CD14-positive monocyte (primary cell): ENCODE measurements around the gene PRLR. TPM values are rescaled to one million over a fixed set of nuclear protein-coding genes. Genes with fewer than 3 reads are reported as not detected.

ENCODE experiments used
- DNase-seq, 3 donors: peaks; one replicate each; pipeline ENCODE4 v3.0.0-alpha.2; 2011 to 2022
- H2AFZ ChIP-seq: 2 replicates; pipeline ENCODE4 v1.6.0; 2012; ENCODE audit warnings: mild to moderate bottlenecking, low read depth, low read length, inconsistent platforms; ENCODE audit not compliant: insufficient read depth, poor library complexity, severe bottlenecking
- H3K27ac ChIP-seq, 2 donors: 1 replicate in 1 of 2; 2 replicates in 1 of 2; pipeline ENCODE4 v1.5.1; 2012 to 2013; ENCODE audit warnings: low read length in 2 of 2, control low read depth in 1 of 2, inconsistent platforms in 1 of 2, low read depth in 1 of 2, mild to moderate bottlenecking in 1 of 2
- H3K27me3 ChIP-seq, 2 donors: one replicate each; pipeline versions ENCODE4 v1.6.0 to v1.6.1; 2011 to 2013; ENCODE audit warnings: low read length in 2 of 2; ENCODE audit not compliant: control insufficient read depth in 2 of 2, insufficient read depth in 2 of 2
- H3K36me3 ChIP-seq, 2 donors: replicated peaks in 1 of 2; 1 replicate in 1 of 2; 2 replicates in 1 of 2; pipeline versions ENCODE4 v1.5.1 to v1.6.1; 2012 to 2013; ENCODE audit warnings: low read length in 2 of 2, control low read depth in 1 of 2, inconsistent platforms in 1 of 2, mild to moderate bottlenecking in 1 of 2; ENCODE audit not compliant: insufficient read depth in 2 of 2, control insufficient read depth in 1 of 2
- H3K4me1 ChIP-seq, 2 donors: 1 replicate in 1 of 2; 2 replicates in 1 of 2; pipeline versions ENCODE4 v1.5.1 to v1.6.1; 2012 to 2013; ENCODE audit warnings: low read length in 2 of 2, control low read depth in 1 of 2, inconsistent platforms in 1 of 2, mild to moderate bottlenecking in 1 of 2, moderate library complexity in 1 of 2; ENCODE audit not compliant: insufficient read depth in 2 of 2, control insufficient read depth in 1 of 2
- H3K4me2 ChIP-seq: replicated peaks from 2 replicates; pipeline ENCODE3; 2012; ENCODE audit warnings: low read length, moderate library complexity, mild to moderate bottlenecking; ENCODE audit not compliant: poor library complexity, severe bottlenecking; ENCODE audit errors: extremely low read depth
- H3K4me3 ChIP-seq, 3 experiments: fragments of 200-600 bp in 1 of 3; sonication (generic) in 1 of 3; replicated peaks in 1 of 3; 1 replicate in 2 of 3; 2 replicates in 1 of 3; pipeline ENCODE4 v1.5.1; 2011 to 2013; ENCODE audit warnings: low read length in 3 of 3, mild to moderate bottlenecking in 3 of 3, control low read depth in 2 of 3, low read depth in 2 of 3, inconsistent platforms in 1 of 3, moderate library complexity in 1 of 3
- H3K79me2 ChIP-seq: 2 replicates; pipeline ENCODE4 v1.6.0; 2012; ENCODE audit warnings: mild to moderate bottlenecking, control low read depth, inconsistent platforms, low read length, moderate library complexity; ENCODE audit not compliant: insufficient read depth
- H3K9ac ChIP-seq: 2 replicates; pipeline ENCODE4 v1.6.0; 2017; ENCODE audit warnings: low read length, mild to moderate bottlenecking; ENCODE audit not compliant: insufficient read depth, poor library complexity, severe bottlenecking
- H3K9me3 ChIP-seq, 2 donors: replicated peaks in 1 of 2; 1 replicate in 1 of 2; 2 replicates in 1 of 2; pipeline versions ENCODE4 v1.5.1 to v1.6.1; 2012 to 2013; ENCODE audit warnings: low read length in 2 of 2, control low read depth in 1 of 2; ENCODE audit not compliant: control insufficient read depth in 1 of 2, insufficient read depth in 1 of 2
- H4K20me1 ChIP-seq: 2 replicates; pipeline ENCODE4 v1.6.0; 2012; ENCODE audit warnings: mild to moderate bottlenecking, low read length, control low read depth, moderate library complexity; ENCODE audit not compliant: insufficient read depth
- H3K27ac Mint-ChIP-seq, 7 donors: one replicate each; pipeline ENCODE4 v1.8.0; 2020; ENCODE audit warnings: mild to moderate bottlenecking in 7 of 7, mixed read lengths in 7 of 7, moderate library complexity in 6 of 7, inconsistent platforms in 2 of 7
- H3K27me3 Mint-ChIP-seq, 3 donors: one replicate each; pipeline ENCODE4 v1.8.0; 2021 to 2022; ENCODE audit warnings: low read depth in 3 of 3, mild to moderate bottlenecking in 3 of 3, mixed read lengths in 3 of 3, moderate library complexity in 3 of 3, inconsistent platforms in 1 of 3
- H3K36me3 Mint-ChIP-seq, 2 donors: one replicate each; pipeline ENCODE4 v1.8.0; 2020; ENCODE audit warnings: mixed read lengths in 2 of 2, inconsistent platforms in 1 of 2, mild to moderate bottlenecking in 1 of 2
- H3K4me1 Mint-ChIP-seq: one replicate; pipeline ENCODE4 v1.8.0; 2020; ENCODE audit warnings: mild to moderate bottlenecking, mixed read lengths
- H3K4me3 Mint-ChIP-seq, 2 donors: one replicate each; pipeline ENCODE4 v1.8.0; 2020; ENCODE audit warnings: mild to moderate bottlenecking in 2 of 2, mixed read lengths in 2 of 2, moderate library complexity in 1 of 2
- H3K9me3 Mint-ChIP-seq, 7 donors: one replicate each; pipeline ENCODE4 v1.8.0; 2020 to 2022; ENCODE audit warnings: mixed read lengths in 7 of 7, mild to moderate bottlenecking in 6 of 7, moderate library complexity in 6 of 7, inconsistent platforms in 2 of 7
- CTCF ChIP-seq: fragments of 200-600 bp; IDR thresholded peaks from one replicate; pipeline ENCODE4 v1.8.0; 2022; ENCODE audit warnings: antibody characterized with exemption, mild to moderate bottlenecking
- WGBS: methylation state at CpG from one replicate; pipeline ENCODE4 v1.1.5; 2013; ENCODE audit warnings: missing lambda C conversion rate; ENCODE audit not compliant: insufficient coverage; 5-methylcytosine and 5-hydroxymethylcytosine counted together
- intact Hi-C, 2 donors: fragments of 100-400 bp; cut with micrococcal nuclease; formaldehyde crosslinking; loops; one replicate each; pipeline versions ENCODE4 v1.15.0 to v1.15.1; 2023
- polyA plus RNA-seq, 3 donors: library from polyadenylated mRNA; depleted of rRNA in 1 of 3; unstranded in 2 of 3; stranded (reverse) in 1 of 3; fragments of 300-500 nt in 2 of 3; fragments of >200 nt in 1 of 3; fragmentation: Illumina TruSeq in 2 of 3; gene quantifications; 1 replicate in 2 of 3; 2 replicates in 1 of 3; pipeline ENCODE4 v1.2.3, GENCODE V29; 2012 to 2021

PRLR gene
- polyA plus RNA-seq, 3 donors: 0.12 to 1.7 (median 0.88) TPM

GRCh38 chr5:35047785-35048404 lies 182.4 kb downstream of the PRLR start, which contains the start of gene AGXT2:
Gene AGXT2, minus strand, starts transcription at chr5:35047949. Its CDS starts 57 bp downstream, at chr5:35047892.
- Histone ChIP-seq H3K9me3 (no peaks in the 10 kb centered on the region), H3K27ac (no peak within 1 kb of the TSS), H3K4me2 (no peak within 1 kb of the TSS), H3K36me3 (no peaks in the 10 kb centered on the region), H3K27me3 (peaks cover 0 to 7% of the 10 kb centered on the region in 2 donors), H2AFZ (no peak within 1 kb of the TSS), H3K4me1 (no peaks in the 10 kb centered on the region), H3K79me2 (no peaks in the 10 kb centered on the region), H4K20me1 (no peaks in the 10 kb centered on the region), H3K4me3 (no peak within 1 kb of the TSS), H3K9ac (no peak within 1 kb of the TSS)
- WGBS: 92% methylated on average over 6 of the region's 8 CpGs
- H3K9me3 Mint-ChIP-seq: peaks cover 0 to 4% (median 0%) of the 10 kb centered on the region in 7 donors
- H3K27me3 Mint-ChIP-seq: peaks cover 4 to 6% (median 5%) of the 10 kb centered on the region in 3 donors
- H3K4me1 Mint-ChIP-seq: no peaks in the 10 kb centered on the region
- TF ChIP-seq CTCF: no peak
- DNase-seq: no peak
- H3K4me3 Mint-ChIP-seq: no peak within 1 kb of the TSS
- H3K27ac Mint-ChIP-seq: no peak within 1 kb of the TSS
- no peaks in the 10 kb centered on the region for H3K36me3 Mint-ChIP-seq
- intact Hi-C loops: no loop called here

- no peak overlapping the region for H2AFZ ChIP-seq
- Mint-ChIP-seq H3K9me3 (peaks cover 0 to 4% (median 0%) of the 10 kb centered on the region in 7 donors), H3K4me3 (no peak overlapping the region), H3K27me3 (peaks cover 8 to 11% (median 10%) of the 10 kb centered on the region in 3 donors), H3K27ac (no peak overlapping the region), H3K4me1 (no peaks in the 10 kb centered on the region), H3K36me3 (no peaks in the 10 kb centered on the region)
- no peak for TF ChIP-seq CTCF
- no peaks in the 10 kb centered on the region for H3K4me1 ChIP-seq
- no peaks in the 10 kb centered on the region for H3K79me2 ChIP-seq
- no peak overlapping the region for H3K4me2 ChIP-seq
- no peak overlapping the region for H3K27ac ChIP-seq
- no peaks in the 10 kb centered on the region for H3K36me3 ChIP-seq
- no peak overlapping the region for H3K4me3 ChIP-seq
- no peak overlapping the region for H3K9ac ChIP-seq
- peaks cover 0 to 7% of the 10 kb centered on the region in 2 donors for H3K27me3 ChIP-seq
- intact Hi-C loops: no loop called here
- 94% methylated on average over 3 of the region's 4 CpGs for WGBS
- H3K9me3 ChIP-seq: no peaks in the 10 kb centered on the region
- no peak for DNase-seq
- H4K20me1 ChIP-seq: no peaks in the 10 kb centered on the region
Observed at GRCh38 chr5:35046774-35047173, 183.5 kb downstream of the PRLR start.
